Measurements from ENCODE around the gene B4GALT3.

B4GALT3 gene

DNA sequence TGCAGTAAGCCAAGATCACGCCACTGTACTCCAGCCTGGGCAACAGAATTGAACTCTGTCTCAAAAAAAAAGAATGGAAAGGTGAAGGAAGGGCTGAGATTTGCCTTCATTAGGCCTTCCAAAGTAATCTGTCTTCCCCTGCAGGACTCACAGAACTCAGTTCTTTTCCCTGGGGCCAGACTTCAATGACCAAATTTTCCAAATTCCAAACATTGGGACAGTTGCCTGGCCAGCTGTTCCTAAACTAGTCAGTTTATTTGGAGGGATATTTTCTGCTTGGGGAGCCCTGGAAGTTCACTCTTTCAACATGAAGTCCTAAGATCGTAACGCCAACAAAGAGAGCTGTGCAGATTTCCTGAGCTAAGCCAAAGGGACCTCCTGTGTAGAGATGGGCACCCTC lies 39.4 kb downstream of the B4GALT3 start:
- CTCF ChIA-PET = no interaction called here
- no peak for DNase-seq (ENCODE audit: low spot score)
- no peak overlapping the region for H3K27ac ChIP-seq
- TF ChIP-seq, protein P1, sequence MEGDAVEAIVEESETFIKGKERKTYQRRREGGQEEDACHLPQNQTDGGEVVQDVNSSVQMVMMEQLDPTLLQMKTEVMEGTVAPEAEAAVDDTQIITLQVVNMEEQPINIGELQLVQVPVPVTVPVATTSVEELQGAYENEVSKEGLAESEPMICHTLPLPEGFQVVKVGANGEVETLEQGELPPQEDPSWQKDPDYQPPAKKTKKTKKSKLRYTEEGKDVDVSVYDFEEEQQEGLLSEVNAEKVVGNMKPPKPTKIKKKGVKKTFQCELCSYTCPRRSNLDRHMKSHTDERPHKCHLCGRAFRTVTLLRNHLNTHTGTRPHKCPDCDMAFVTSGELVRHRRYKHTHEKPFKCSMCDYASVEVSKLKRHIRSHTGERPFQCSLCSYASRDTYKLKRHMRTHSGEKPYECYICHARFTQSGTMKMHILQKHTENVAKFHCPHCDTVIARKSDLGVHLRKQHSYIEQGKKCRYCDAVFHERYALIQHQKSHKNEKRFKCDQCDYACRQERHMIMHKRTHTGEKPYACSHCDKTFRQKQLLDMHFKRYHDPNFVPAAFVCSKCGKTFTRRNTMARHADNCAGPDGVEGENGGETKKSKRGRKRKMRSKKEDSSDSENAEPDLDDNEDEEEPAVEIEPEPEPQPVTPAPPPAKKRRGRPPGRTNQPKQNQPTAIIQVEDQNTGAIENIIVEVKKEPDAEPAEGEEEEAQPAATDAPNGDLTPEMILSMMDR (conservative IDR thresholded peaks at IDR 0.05; ENCODE audit: low read depth) = no peak
- POLR2A ChIA-PET (ENCODE audit: low non-redundant PET) = no interaction called here

DNA sequence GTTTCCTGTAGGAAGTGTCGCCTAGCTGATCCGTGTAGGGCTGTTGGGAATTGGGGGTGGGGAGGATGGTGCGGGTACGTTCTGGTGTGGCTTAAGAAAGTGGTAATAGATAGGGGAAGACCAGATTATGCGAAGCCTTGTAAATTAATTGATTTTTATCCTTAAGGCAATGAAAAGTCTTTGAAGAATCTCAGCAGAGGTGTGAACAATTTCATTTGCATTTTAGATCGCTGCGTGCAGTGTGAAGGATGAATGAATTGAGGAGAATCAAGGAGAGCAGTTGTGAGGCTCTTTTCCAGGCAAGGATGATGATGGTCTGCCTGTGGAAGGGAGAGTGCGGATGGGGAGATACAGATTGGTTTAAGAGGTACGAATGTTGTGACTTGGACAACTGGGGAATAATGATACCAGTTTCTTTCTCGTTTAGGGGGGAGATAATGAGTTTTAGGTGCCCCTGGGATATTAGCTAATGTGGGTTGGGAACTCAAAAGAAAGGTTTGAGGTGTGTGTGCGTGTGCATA lies 44.0 kb downstream of the B4GALT3 start:
- ChIA-PET CTCF (no interaction called here), POLR2A (ENCODE audit: low non-redundant PET) (interaction anchor here (0.6 kb wide), 2 partner anchors 11 to 113 kb away, joined by 3 to 6 read pairs; no protein-coding TSS in a partner anchor)
- H3K27ac ChIP-seq = peak overlapping the region; percentile 98
- TF ChIP-seq, protein P1 (conservative IDR thresholded peaks at IDR 0.05; ENCODE audit: low read depth) = no peak
- peak; percentile 30 for DNase-seq (ENCODE audit: low spot score)

DNA sequence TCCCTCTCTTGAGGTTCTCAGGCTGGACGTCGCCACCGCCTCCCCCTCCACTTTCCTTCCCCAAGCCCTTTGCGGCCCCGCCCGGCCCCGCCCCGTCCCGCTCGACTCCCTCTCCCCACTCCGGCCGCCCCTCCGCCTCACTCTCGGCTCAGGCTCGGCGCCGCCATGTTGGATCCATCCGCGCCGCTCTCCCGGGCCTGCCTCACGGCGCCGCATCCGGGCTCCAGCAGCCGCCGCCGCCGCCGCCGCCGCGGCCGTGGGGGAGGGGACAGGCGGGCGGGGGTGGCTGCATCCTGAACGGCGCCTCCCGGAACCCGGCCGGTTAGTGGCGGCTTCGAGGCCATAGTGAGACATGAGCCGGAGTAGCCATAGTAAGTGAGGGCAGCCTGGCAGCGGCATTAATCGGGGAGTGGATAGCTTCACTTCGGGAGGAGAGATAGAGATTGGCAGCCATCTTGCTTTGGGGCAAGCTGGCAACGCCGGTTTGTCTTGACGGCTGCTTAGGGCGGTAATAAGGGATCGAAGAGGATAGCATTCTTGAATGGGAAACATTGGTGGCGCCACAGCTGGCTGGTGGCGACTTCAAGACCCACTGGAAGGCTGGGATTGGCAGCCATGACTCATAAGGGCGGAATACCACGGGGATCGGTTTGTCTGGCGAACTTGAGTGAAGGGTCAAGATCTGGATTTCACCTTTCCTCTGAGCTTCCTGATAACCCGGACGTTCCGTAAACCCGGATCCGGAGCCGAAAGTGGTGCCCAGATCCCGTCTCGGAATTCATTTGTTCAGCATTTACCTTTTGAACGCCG lies 44.7 kb downstream of the B4GALT3 start, which contains the start of gene DEDD:
TSS of gene DEDD (minus strand) at position 258 of the 810 bp plus-strand sequence. CDS start 8,205 bp downstream, outside the sequence.
- peak; percentile 89 for DNase-seq (ENCODE audit: low spot score)
- ChIA-PET CTCF (no interaction called here), POLR2A (ENCODE audit: low non-redundant PET) (interaction anchor here (0.6 kb wide), 2 partner anchors 11 to 112 kb away, joined by 3 to 6 read pairs; no protein-coding TSS in a partner anchor)
- TF ChIP-seq, protein P1 (conservative IDR thresholded peaks at IDR 0.05; ENCODE audit: low read depth) = no peak
- H3K27ac ChIP-seq = peak within 1 kb of the TSS; percentile 98

GRCh38 chr1:161131523-161132409 lies 45.5 kb downstream of the B4GALT3 start:
- peak overlapping the region; percentile 98 for H3K27ac ChIP-seq
- CTCF ChIA-PET = no interaction called here
- POLR2A ChIA-PET (ENCODE audit: low non-redundant PET) = no interaction called here
- peak; percentile 36 for DNase-seq (ENCODE audit: low spot score)
- TF ChIP-seq, protein P1 (conservative IDR thresholded peaks at IDR 0.05; ENCODE audit: low read depth) = no peak

GRCh38 chr1:161130266-161130665 lies 47.0 kb downstream of the B4GALT3 start:
- TF ChIP-seq, protein P1 (conservative IDR thresholded peaks at IDR 0.05; ENCODE audit: low read depth) = no peak
- POLR2A ChIA-PET (ENCODE audit: low non-redundant PET) = no interaction called here

More at GRCh38 chr1:161130266-161130665, 47.0 kb downstream of the B4GALT3 start:
- no peak overlapping the region for H3K27ac ChIP-seq
- CTCF ChIA-PET = no interaction called here
- no peak for DNase-seq (ENCODE audit: low spot score)
